ENCODE results near the gene ARHGDIA. TPM values are rescaled to one million over a fixed set of nuclear protein-coding genes. Genes with fewer than 3 reads are reported as not detected.
A peak's percentile ranks its signal among the peaks of the same experiment; 100 is the strongest.

Gene ARHGDIA
- total RNA-seq, 2 donors from 2014 or later: 564 to 643 TPM

DNA sequence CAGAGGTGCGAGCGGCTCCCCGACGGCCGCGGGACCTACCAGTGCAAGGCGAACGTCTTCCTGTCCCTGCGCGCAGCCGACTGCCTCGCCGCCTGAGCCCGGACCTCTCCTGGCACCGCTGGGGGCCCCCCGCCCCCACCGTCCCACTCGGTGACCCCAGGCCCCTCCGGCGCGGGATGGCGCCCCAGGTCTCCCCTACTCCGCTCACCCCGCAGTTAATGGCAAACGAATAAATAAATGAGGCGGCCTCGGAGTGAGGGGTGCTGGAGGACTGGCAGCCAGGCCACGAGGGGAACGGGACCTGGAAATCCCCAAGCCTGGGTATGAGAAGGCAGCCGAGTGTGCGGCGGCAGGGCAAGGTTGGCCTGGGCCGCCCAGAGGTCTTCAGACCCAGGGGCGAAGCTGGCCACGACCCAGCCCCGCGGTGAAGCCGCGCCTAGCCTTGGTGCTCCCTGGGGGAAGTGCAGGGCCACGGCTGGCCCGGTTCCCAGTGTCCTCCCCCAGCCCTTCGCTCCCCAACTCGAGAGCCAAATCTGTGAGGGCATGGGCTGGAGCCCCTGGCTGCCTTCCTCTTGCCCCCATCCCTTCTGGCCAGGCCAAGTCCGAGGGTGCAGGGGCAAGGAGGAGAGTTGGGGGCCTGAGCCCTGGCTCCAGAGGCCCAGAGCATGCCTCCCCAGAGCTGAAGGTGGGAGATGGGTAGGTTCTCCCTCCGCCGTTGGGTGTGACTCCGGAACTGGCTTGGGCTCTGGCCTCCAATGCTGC, 31.7 kb upstream of the ARHGDIA start:
- ATAC-seq (peak; percentile 55), DNase-seq (no peak)
- Mint-ChIP-seq H3K4me1 (peaks cover 4% of the 10 kb centered on the region), H3K27ac (no peak overlapping the region), H3K36me3 (ENCODE audit: low read depth) (peaks cover 3% of the 10 kb centered on the region), H3K4me3 (peak overlapping the region; percentile 39), H3K27me3 (peaks cover 19% of the 10 kb centered on the region)
- H3K9me3 ChIP-seq (ENCODE audit: control insufficient read depth, low read length, poor library complexity, severe bottlenecking): no peaks in the 10 kb centered on the region

DNA sequence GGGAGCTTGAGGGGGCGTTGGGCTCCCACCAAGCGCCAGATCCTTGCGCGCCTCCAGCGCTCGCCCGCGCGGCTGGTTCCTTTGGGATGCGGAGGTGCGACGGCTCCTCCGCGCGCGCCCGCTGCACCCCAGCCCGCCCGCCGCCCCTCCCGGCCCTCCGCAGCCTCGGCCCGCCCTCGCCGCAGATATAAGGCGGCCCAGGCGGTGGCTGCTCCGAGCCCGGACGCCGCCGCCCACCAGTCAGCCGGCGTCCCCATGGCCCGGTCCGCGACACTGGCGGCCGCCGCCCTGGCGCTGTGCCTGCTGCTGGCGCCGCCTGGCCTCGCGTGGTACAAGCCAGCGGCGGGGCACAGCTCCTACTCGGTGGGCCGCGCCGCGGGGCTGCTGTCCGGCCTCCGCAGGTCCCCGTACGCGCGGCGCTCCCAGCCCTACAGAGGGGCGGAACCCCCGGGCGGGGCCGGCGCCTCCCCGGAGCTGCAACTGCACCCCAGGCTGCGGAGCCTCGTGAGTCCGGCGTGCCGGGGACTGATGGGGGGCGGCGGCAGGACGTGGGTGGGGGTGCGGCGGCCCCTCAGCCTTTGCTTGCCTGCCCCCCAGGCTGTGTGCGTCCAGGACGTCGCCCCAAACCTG, 31.0 kb upstream of the ARHGDIA start, which contains the start of gene NPB:
TSS of gene NPB (plus strand) at position 216 of the 630 bp plus-strand sequence. CDS start at position 256, 40 bp downstream.
- DNase-seq (no peak), ATAC-seq (peak; percentile 64)
- Mint-ChIP-seq H3K27ac (no peak within 1 kb of the TSS), H3K4me3 (peak within 1 kb of the TSS; percentile 64), H3K4me1 (peaks cover 4% of the 10 kb centered on the region), H3K27me3 (peaks cover 19% of the 10 kb centered on the region), H3K36me3 (ENCODE audit: low read depth) (peaks cover 3% of the 10 kb centered on the region)
- H3K9me3 ChIP-seq (ENCODE audit: control insufficient read depth, low read length, poor library complexity, severe bottlenecking): no peaks in the 10 kb centered on the region

DNA sequence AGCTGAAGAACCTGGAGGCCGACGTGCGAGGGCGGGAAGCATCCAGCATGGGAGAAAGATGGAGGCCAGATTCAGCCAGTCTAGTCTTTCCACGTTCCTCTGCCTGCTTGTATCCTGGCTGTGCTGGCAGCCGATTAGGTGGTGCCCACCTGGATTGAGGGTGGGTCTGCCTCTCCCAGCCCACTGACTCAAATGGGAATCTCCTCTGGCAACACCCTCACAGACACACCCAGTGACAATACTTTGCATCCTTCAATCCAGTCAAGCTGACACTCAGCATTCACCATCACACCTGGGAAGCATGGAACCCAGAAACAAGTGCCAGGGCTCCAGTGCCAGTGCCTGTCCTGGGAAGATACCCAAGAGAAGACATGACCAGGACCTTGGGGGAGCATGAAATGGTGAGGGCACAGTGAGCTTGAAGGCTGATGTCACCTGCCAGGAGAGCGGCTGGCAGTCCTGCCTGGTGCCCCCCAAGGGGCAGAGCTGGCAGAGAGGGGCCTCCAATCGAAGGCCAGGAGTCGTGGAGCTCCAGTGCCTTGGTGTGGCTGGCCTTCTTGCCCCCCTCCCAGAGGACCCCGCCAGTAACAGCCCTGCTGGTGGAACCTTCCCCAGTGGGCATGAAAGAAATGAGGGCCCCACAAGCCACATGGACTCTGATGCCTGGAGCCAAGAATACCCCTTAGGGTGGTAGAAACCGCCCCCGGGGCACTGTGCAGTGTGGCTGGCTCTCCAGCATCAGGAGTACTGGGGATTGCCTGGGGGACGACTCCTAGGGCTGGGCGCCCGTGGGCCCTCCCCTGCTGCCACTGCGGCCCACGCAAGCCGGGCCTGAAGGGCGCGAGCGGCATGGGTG, 30.3 kb upstream of the ARHGDIA start:
- ATAC-seq (peak; percentile 15), DNase-seq (no peak)
- H3K27ac Mint-ChIP-seq: no peak overlapping the region

DNA sequence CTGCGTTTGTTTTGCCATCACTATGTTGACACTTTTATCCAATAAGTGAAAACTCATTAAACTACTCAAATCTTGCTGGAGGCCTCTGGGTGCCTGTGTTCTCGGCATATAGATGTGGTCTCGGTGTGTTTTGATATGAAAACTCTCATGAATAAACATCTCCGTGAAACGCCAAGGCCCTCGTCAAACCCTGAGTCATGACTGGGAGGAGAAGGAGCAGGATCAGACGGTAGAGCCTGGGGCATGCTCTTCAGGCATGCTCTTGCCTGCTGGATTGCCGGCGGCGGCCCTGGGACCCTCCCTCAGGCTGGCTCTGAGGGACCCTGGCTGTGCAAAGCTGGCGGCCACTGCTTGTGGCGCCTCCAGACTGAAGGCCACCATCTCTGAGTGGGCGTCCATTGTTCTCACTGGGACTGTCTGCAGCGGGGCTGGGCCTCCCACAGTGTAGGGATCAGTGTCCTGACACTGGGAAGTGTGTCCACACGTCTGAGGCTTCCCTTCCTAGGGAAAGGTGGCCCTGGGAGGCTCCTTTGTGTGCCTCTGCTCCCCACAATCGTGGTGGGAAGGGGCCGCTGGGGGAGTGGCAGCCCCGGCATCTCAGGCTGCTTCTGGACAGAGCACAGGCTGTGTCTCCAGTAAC, 29.2 kb upstream of the ARHGDIA start:
- no peaks in the 10 kb centered on the region for H3K9me3 ChIP-seq (ENCODE audit: control insufficient read depth, low read length, poor library complexity, severe bottlenecking)
- Mint-ChIP-seq H3K27ac (no peak overlapping the region), H3K4me3 (no peak overlapping the region), H3K27me3 (peaks cover 19% of the 10 kb centered on the region), H3K4me1 (peaks cover 4% of the 10 kb centered on the region), H3K36me3 (ENCODE audit: low read depth) (peaks cover 3% of the 10 kb centered on the region)
- ATAC-seq (no peak), DNase-seq (no peak)

More for the DNA sequence above, 30.3 kb upstream of the ARHGDIA start:
- H3K9me3 ChIP-seq (ENCODE audit: control insufficient read depth, low read length, poor library complexity, severe bottlenecking): no peaks in the 10 kb centered on the region
- H3K27me3 Mint-ChIP-seq: peaks cover 19% of the 10 kb centered on the region
- peaks cover 3% of the 10 kb centered on the region for H3K36me3 Mint-ChIP-seq (ENCODE audit: low read depth)
- H3K4me1 Mint-ChIP-seq: peaks cover 4% of the 10 kb centered on the region
- peak overlapping the region; percentile 64 for H3K4me3 Mint-ChIP-seq

DNA sequence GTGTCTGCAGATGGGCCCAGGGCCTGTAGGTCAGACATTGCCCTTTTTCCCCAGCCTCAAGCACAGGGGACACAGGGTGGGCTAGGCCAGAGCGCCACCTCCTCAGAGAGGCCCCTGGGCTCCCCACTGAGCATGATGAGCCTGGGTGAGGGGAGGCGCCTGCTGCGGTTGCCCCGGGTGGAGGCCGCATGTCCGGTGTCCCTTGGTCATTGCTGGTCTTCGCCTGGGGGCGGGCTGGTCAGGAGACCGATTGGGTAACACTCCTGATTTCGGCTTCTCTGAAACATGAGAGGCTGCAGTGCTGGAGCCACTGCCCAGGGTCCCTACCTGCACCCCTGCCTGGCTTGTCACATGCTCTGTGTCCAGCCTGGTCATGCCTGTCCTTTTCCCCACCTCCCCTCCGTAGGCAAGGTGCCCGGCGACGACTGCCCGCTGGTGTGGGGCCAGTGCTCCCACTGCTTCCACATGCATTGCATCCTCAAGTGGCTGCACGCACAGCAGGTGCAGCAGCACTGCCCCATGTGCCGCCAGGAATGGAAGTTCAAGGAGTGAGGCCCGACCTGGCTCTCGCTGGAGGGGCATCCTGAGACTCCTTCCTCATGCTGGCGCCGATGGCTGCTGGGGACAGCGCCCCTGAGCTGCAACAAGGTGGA, 28.5 kb upstream of the ARHGDIA start:
- no peak for DNase-seq
- no peaks in the 10 kb centered on the region for H3K9me3 ChIP-seq (ENCODE audit: control insufficient read depth, low read length, poor library complexity, severe bottlenecking)
- peaks cover 4% of the 10 kb centered on the region for H3K4me1 Mint-ChIP-seq
- ATAC-seq: no peak
- H3K36me3 Mint-ChIP-seq (ENCODE audit: low read depth): peaks cover 3% of the 10 kb centered on the region
- no peak overlapping the region for H3K27ac Mint-ChIP-seq
- H3K27me3 Mint-ChIP-seq: peaks cover 19% of the 10 kb centered on the region
- H3K4me3 Mint-ChIP-seq: no peak overlapping the region

DNA sequence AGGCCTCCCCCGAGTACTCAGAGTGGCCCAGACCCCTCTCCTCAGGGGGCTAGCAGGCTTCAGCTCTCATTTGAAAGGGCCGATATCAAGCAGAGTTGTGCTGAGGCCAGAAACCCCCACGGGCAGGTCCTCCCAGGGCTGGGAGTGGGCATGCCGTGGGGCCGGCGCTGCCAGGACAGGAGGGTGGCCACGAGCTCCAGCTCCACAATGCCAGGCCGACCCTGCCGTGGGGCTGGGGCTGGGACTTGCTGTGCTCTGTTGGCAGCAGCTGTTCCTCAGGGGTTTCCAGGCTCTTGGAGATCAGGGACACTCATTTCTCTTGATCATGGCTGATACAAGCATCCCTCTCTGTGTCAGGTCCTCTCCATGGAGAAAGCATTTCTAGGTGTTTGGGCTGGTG, 27.7 kb upstream of the ARHGDIA start:
- DNase-seq: no peak
- Mint-ChIP-seq H3K36me3 (ENCODE audit: low read depth) (peaks cover 2% of the 10 kb centered on the region), H3K4me1 (peaks cover 4% of the 10 kb centered on the region)

DNA sequence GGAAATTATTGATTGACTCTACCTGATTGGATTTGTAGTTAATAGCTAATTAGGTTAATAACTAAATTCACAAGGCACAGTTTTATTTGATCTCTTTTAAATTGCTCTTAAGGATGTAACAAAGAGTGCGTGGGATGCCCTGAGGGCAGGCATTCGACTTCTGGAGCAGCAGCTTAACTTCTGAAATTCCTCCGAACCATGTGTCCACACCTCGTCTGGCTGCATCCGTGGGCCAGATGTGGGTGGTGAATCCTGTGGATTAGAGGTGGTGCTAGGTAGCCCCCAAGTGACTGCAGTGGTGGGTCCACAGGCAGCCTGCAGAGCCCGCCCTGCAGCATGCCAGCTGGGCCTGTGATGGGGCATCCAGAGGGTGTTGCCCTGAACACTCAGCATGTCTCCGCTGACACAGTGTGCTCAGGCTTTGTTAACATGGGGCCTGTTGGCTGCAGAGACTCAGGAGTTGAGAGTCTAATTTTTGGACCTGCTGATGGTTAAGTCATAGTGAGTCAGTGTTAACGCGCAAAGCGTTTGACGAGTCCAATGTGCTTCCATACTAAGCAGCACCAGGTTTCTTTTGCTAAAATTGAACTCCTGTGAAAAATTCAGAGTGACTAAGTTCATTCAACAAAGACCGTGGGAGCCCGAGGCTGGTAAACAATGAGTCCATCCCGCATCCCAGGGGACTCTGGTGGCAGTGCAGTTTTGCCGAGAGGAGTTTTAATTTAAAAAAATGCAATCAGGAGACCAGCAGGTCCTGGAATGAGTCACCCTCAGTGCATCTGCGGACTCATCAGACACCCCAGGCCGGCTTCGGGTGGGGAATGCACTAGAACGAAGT, 27.1 kb upstream of the ARHGDIA start:
- H3K27ac Mint-ChIP-seq: no peak overlapping the region
- DNase-seq: no peak
- peaks cover 4% of the 10 kb centered on the region for H3K4me1 Mint-ChIP-seq
- H3K27me3 Mint-ChIP-seq: peaks cover 19% of the 10 kb centered on the region
- no peak for ATAC-seq
- no peaks in the 10 kb centered on the region for H3K9me3 ChIP-seq (ENCODE audit: control insufficient read depth, low read length, poor library complexity, severe bottlenecking)
- H3K36me3 Mint-ChIP-seq (ENCODE audit: low read depth): peaks cover 2% of the 10 kb centered on the region
- no peak overlapping the region for H3K4me3 Mint-ChIP-seq

More for the DNA sequence above, 27.7 kb upstream of the ARHGDIA start:
- H3K4me3 Mint-ChIP-seq: no peak overlapping the region
- no peaks in the 10 kb centered on the region for H3K9me3 ChIP-seq (ENCODE audit: control insufficient read depth, low read length, poor library complexity, severe bottlenecking)
- ATAC-seq: no peak
- H3K27me3 Mint-ChIP-seq: peaks cover 19% of the 10 kb centered on the region
- no peak overlapping the region for H3K27ac Mint-ChIP-seq

DNA sequence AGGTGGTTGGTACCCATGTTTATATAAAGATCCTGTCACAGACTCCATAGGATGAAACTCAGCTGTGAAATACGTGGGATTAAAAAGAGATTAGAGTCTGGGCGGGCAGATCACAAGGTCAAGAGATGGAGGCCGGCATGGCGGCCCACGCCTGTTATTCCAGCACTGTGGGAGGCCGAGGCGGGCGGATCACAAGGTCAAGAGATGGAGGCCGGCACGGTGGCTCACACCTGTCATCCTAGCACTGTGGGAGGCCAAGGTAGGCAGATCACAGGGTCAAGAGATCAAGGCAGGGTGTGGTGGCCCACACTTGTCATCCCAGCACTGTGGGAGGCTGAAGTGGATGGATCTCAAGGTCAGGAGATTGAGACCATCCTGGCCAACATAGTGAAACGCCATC, 24.3 kb upstream of the ARHGDIA start:
- DNase-seq (no peak), ATAC-seq (no peak)
- Mint-ChIP-seq H3K4me1 (peaks cover 9% of the 10 kb centered on the region), H3K36me3 (ENCODE audit: low read depth) (peaks cover 4% of the 10 kb centered on the region), H3K27me3 (peaks cover 7% of the 10 kb centered on the region), H3K27ac (no peak overlapping the region), H3K4me3 (no peak overlapping the region)
- no peaks in the 10 kb centered on the region for H3K9me3 ChIP-seq (ENCODE audit: control insufficient read depth, low read length, poor library complexity, severe bottlenecking)

DNA sequence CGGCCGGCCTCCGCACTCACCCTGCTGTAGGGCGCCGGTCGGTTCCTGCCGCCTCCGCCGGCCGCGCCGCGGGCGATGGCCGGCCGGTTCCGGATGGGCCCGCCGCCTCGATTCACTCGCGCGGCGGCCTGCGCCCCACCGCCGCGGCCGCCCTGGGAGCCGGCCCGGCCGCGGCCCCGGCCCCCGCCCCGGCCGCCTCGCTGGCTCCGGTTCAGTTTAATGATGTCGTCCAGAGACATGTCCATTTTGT, 20.1 kb upstream of the ARHGDIA start:
- no peak for DNase-seq
- H3K9me3 ChIP-seq (ENCODE audit: control insufficient read depth, low read length, poor library complexity, severe bottlenecking): no peaks in the 10 kb centered on the region
- Mint-ChIP-seq H3K27ac (peak overlapping the region; percentile 87), H3K4me3 (peak overlapping the region; percentile 91), H3K27me3 (no peaks in the 10 kb centered on the region), H3K36me3 (ENCODE audit: low read depth) (peaks cover 10% of the 10 kb centered on the region), H3K4me1 (peaks cover 15% of the 10 kb centered on the region)
- ATAC-seq: no peak

DNA sequence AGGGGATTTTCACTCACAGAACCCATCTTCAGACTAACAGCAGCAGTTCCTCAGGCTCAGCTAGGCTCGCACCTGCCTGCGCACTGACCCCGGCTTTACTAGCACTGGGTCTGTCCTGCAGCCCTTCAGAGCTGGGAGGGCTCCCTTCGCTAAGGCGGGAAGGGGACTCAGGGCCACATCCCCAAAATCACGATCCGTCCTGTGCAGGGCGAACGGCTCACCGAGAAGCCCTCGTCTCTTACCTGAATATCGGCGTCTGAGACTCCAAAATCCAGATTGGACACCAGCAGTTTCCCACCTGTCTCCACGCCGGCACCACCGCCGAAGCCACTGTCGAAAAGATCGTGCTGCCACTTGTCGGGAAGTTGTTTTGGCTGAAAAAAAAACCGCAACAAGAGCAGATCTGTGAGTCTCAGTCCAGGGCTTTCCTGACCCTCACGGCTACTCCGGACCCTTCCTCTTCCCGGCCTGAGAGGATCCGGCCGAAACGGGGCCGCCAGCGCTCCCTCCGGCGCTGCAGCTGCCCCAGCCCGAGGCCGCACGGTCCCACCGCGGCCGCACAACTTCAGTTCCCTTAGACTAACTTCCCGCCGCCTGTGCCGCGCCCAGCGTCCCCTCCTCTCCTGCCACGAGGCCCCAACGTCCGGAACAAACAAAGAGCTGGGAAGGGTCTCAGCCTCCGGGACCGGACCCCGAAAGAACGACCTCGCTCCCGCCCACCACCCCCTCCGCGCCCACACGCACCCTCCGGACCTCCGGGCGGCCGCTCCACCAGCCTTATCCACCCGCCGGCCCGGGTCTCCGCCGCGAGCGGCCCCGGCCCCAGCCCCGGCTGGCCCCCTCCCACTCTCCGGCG, 19.5 kb upstream of the ARHGDIA start:
- no peaks in the 10 kb centered on the region for H3K9me3 ChIP-seq (ENCODE audit: control insufficient read depth, low read length, poor library complexity, severe bottlenecking)
- Mint-ChIP-seq H3K4me3 (peak overlapping the region; percentile 87), H3K27ac (peak overlapping the region; percentile 87), H3K36me3 (ENCODE audit: low read depth) (peaks cover 10% of the 10 kb centered on the region), H3K27me3 (no peaks in the 10 kb centered on the region), H3K4me1 (peaks cover 19% of the 10 kb centered on the region)
- ATAC-seq: no peak
- no peak for DNase-seq

DNA sequence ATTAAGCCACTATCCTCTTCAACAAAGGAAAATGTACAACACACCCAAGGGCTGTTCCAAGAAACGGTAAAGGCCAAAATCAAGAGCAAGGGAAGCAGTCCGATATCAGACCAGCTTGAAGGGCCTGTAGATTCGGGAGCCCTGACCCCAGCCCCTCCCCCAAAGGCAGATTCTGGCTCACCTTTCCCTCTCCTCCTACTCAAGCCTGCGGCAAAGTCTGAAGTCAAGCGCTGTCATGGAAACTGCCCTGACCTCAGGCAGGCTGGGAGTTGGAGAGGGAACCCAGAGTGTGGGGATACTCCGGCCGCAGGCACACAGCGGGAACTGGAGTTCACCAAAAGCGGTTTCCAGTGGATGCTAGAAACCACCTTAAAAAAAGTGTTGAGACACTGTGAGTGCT, 18.5 kb upstream of the ARHGDIA start:
- no peak overlapping the region for H3K27ac Mint-ChIP-seq
- ATAC-seq: no peak
- H3K36me3 Mint-ChIP-seq (ENCODE audit: low read depth): peaks cover 12% of the 10 kb centered on the region
- H3K9me3 ChIP-seq (ENCODE audit: control insufficient read depth, low read length, poor library complexity, severe bottlenecking): no peaks in the 10 kb centered on the region
- H3K4me3 Mint-ChIP-seq: peak overlapping the region; percentile 87
- no peaks in the 10 kb centered on the region for H3K27me3 Mint-ChIP-seq
- peaks cover 22% of the 10 kb centered on the region for H3K4me1 Mint-ChIP-seq
- no peak for DNase-seq
